ENCODE data around the gene MAGI2.

MAGI2 gene

DNA sequence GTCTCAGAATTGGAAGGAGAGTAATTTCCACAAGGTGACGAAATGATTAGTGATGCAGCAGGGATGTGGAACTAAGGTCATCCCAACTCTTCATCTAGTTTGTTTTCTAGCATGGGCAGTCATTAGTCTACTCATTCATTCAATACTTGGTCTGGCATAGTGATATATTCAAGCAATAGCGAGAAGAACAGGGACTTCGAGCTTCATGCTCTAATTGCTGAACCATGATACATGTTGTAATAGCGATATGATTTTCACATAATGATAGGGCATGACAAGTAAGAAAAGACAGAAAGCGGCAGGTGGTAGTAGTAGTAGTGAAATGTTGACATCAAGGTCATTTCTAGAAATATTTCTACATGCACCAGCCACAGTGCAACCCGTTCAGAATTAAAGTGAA, 1002.8 kb downstream of the MAGI2 start:
- no peak for FAIRE-seq

DNA sequence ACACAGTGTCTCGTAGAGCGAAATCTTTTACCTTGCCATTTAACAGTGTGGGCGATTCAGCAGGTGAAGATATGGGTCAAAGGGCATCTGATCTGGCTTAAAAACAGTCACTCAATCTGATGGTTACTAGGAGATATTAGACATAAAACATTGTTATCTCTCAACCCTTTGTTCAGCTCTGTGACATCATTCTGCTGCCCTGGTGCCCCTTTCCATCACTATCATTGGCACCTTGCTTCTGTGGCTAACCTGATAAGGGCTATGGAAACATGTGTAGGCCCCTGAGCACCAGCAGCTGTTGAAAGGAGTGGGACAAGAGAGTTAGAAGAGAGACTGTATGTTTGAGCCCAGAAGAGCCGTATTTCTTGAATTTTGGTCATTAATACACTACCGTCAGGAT, 1004.6 kb downstream of the MAGI2 start:
- FAIRE-seq: no peak

GRCh38 chr7:78444267-78444666, 1009.2 kb downstream of the MAGI2 start:
- FAIRE-seq: no peak

DNA sequence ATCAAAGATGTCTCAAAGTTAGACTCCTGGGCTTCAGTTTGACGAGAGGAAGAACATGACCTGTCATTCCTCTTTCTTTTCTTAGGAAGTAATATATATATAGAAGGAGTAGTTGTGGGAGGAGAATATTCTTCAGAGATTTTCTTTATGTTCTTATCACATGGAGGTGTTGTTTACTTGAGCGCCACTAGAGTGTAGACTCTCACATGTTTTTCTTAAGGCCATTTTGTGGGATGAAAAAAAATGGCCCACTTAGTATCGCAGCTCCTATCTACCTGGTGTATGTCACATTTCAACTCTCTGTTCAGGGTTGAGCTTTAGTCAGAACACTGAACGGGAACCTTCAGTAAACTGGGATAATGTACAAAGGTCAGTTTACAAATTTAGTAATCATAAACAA, 1009.7 kb downstream of the MAGI2 start:
- FAIRE-seq: no peak

DNA sequence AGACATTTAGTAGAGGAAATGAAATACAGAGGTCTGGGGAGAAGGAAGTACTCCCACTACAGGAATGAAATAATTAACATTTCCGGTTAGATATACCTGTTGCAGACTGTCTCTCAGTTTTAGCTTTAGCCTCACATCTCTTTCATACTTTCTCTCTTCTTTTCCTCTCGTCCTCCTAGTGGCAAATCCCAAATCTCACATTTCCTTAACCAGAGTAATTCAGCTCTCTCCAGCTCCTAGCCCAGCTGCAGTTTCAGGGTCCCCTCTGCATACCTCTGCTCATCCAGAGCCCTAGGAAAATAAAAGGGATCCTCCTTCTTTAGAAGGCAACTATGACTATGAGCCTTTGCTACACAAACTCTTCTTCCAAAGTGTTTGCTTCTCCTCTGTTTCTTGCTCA, 1011.7 kb downstream of the MAGI2 start:
- FAIRE-seq: no peak

DNA sequence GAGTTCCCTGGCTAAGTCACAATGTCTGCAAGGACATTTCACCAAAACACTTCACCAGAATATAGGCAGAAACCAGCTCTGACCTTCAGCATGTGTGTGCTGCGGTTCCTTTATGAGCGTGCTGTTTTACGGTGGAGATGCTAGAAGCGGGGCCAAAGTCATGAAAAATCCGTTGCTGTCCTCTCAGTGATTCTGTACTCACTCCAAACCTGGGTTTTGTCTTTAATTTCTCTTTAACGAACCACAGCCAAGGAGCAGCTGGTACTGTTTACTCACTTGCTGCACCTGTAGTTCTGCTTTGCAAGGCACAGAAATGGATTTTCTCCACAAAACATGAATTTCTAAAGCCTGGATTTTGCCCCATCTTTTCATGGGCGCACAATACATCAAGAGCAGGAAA, 1015.0 kb downstream of the MAGI2 start:
- no peak for FAIRE-seq

DNA sequence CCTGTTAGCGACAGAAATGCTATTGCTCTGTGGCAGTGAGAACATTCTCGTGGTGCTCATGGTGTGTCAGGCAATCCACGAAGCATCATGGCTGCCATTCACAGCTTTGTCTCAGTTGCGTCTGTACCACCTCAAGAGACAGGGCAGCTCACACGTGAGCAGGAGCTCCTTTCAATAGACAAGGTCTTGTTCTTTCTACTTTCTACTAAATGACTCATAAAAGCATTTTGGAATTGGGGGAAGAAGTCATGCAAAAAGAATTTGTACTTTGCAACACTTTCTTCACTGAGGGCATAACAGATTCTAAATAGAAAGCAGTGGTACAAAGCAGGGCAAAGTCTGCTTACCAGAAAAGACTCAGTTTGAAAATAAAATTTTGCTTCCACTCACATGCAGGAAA, 1016.3 kb downstream of the MAGI2 start:
- FAIRE-seq: no peak

DNA sequence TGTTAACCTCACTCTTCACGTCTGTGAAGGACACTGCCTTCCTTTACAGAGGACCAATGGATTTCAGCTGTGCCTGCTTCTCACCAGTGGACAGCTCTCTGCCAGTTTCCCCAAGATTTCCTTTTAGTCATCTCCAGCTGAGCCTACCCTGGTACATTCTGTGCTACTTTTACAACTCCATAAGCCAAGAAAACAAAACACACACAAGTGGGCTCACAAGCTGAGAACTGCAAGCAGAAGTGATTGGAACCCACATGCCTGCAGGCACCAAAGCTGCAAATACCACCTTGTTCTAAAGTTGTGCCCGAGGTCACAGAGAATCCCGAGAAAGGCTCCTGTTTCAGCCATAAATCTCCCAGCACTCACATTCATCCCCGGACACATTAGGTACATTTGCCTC, 1018.1 kb downstream of the MAGI2 start:
- FAIRE-seq: no peak

- FAIRE-seq: no peak
These were observed 1019.2 kb downstream of the MAGI2 start for GRCh38 chr7:78434281-78434680.

DNA sequence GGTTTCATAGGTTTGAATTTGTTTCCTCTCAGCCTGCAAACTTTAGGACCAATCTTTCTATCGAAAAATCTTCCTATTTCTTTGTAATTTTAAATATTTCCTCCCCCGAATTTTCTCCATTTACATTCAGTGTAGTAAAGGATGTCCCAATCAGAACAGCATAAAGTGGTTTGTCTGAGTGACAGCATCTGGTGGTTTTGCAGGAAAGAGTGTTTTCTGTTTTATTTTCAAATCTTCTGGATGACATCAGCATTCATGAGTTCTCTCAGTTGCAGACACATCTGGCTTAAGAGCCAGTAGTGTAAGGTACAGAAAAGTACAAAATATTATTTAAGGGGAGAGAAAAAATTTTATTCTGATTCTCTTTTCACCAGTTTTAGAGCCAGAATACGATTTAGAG, 1020.0 kb downstream of the MAGI2 start:
- FAIRE-seq: no peak

- FAIRE-seq: no peak
These were observed 1023.6 kb downstream of the MAGI2 start for GRCh38 chr7:78429878-78430277.

- no peak for FAIRE-seq
These were observed 1026.3 kb downstream of the MAGI2 start for GRCh38 chr7:78427209-78427608.

DNA sequence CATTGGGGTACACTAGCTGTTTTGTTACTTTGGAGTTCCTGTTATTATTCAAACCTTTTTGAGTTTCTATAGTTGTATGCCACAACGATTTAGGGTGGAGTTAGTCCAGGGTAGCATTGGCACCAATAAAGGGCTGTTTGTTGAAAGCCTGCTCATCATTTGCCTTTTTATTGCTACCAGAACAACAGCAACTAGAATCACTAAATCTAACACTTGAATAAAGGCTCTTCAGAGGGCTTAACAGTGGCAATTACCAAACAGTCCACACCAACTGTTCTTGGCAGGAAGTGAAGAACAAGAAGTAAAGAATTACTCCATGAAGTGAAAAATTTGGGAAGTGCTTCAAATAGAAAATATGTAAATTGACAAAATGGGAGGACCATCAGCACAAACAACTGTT, 1033.5 kb downstream of the MAGI2 start:
- FAIRE-seq: no peak

DNA sequence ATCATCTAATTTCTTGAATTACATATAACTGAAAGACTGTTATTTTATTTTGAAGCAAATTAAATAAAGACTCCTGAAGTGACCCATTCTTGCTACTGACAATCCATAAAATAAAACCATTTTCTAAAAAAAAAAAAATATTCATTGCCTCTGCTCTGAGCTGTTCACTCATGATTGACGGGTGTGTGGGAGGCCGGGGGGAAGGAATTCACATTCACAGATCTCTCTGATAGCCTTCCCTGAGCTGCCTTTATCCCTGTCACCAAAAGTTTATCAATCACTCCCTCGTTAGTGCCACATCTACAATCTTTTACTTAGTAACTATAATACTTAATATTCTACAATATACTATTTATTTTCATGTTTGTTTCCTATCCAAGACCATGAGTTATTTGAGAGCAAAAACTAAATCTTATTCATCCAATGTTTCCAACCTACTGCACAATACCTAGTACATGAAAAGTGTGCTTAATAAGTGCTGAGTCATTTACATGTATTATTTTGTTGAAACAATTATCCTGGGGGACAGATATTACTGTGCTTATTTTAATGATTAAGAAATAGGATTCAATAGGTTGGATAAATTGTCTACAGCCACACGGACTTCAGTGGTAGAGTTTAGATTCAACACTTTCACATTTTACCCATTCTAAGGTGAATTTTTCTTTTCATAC, 1036.2 kb downstream of the MAGI2 start:
- no peak for FAIRE-seq

GRCh38 chr7:78413568-78413967, 1039.9 kb downstream of the MAGI2 start:
- no peak for FAIRE-seq

- FAIRE-seq: no peak
These were observed 1041.1 kb downstream of the MAGI2 start for GRCh38 chr7:78412216-78412858.

DNA sequence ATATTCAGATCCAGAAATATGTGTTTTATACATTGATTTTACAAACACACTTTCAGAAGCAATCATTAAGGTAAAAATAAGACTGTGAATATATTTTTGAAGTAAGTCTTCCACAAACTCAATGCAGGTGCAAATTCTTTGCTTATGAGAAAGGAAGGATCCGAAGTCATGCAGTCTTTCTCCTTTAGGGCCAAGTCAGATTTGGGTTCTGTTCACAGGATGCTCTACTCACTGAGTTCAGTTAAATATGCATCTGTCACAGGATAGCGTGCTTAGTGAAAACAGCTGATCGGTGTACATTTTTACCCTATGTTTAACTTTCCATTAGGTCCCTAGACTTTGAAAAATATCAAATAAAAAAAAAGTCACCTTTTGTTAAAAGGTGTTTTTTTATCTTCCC, 1046.4 kb downstream of the MAGI2 start:
- FAIRE-seq: no peak

GRCh38 chr7:78406531-78406930, 1046.9 kb downstream of the MAGI2 start:
- no peak for FAIRE-seq

- no peak for FAIRE-seq
These were observed 1051.4 kb downstream of the MAGI2 start for GRCh38 chr7:78402096-78402495.

DNA sequence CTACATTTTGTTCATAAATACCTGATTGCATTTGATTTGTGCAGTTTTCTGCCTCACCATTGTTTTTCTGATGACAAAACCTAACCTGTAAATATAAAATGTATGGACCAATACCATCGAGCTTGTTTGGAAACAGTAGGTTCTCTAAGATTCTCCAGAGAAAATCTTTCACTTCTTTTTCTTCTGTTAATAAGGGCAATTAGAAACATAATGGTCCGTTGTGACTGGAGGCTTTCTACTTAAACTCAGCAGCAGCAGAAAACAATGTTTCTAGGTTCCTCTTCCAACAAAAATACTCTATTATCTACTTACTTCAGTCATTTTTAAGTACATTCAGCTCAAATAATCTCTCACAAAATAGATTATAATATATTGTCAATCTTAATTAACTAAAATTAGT, 1053.4 kb downstream of the MAGI2 start:
- FAIRE-seq: no peak

DNA sequence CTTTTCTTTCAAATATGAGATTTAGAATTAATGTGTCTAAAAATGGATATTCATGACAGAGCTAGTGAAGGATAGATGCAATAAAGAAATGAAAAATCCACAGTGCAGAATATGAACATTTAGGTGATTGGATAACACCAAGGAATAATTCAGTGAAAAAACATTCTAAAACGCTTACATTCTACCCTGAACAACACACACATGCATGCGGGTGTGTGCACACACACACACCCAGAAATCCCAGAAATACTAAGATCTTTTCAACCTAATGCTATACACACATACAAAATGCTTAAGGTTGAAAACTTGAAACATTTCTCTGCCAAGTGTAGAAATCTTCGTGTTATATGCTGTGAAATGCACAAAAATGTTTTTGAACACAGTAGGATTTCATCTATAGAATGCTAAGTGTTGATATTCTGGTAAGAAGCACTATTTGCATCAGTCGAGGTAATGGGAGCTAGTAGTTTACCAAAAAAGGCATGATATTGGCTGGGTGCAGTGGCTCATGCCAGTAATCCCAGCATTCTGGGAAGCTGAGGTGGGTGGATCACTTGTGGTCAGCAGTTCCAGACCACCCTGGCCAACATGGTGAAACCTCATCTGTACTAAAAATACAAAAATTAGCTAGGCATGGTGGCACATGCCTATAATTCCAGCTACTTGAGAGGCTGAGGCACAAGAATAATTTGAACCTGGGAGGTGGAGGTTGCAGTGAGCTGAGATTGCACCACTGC, 1054.3 kb downstream of the MAGI2 start:
- no peak for FAIRE-seq

DNA sequence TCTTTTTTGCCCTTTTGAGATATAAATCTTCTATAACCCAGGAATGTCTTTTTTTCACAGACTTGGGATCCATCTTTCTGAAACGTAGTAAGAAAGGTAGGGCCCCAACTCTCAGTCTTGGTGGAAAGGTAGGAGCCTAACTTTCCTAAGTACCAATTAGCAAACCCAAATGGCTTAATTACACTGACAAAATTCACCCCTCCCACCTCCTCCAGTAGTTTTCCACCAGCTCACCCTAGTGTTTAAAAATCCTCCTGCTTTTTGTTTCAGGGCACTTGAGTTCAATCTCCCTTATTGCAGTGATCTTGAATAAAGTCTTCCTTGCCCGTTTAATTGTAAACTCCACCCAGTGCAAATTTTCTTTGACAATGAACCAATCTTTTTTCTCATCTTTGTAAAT, 1054.9 kb downstream of the MAGI2 start:
- FAIRE-seq: no peak

GRCh38 chr7:78398081-78398480, 1055.4 kb downstream of the MAGI2 start:
- FAIRE-seq: no peak

- no peak for FAIRE-seq
These were observed 1057.3 kb downstream of the MAGI2 start for GRCh38 chr7:78396210-78396609.
